GM12864 (cell line): ENCODE measurements around the gene LRP2BP.

Experiments used
- DNase-seq: peaks from one replicate; pipeline ENCODE4 v3.0.0-alpha.2; 2011; ENCODE audit warnings: low read depth
- H3K4me3 ChIP-seq: 2 replicates; pipeline ENCODE4 v1.5.1; 2011; ENCODE audit warnings: mild to moderate bottlenecking, low read depth, low read length, control low read depth
- CTCF ChIP-seq: IDR thresholded peaks from 2 replicates; pipeline ENCODE4 v1.5.1; 2011; ENCODE audit warnings: low read depth, mild to moderate bottlenecking, moderate library complexity, low read length, control low read depth, inconsistent platforms; ENCODE audit errors: missing control alignments

Gene LRP2BP

GRCh38 chr4:185395238-185395955 lies at the start of gene LRP2BP:
Gene LRP2BP (minus strand): TSS chr4:185395924. CDS start chr4:185378186, 17,738 bp downstream.
- no peak for DNase-seq
- TF ChIP-seq CTCF, result no peak
- peak within 1 kb of the TSS; percentile 73 for H3K4me3 ChIP-seq

GRCh38 chr4:185445209-185445608 lies 49.5 kb upstream of the LRP2BP start:
- DNase-seq, result no peak

GRCh38 chr4:185441479-185441878 lies 45.8 kb upstream of the LRP2BP start:
- no peak for DNase-seq
- H3K4me3 ChIP-seq, result no peak overlapping the region
- no peak for TF ChIP-seq CTCF

More at GRCh38 chr4:185445209-185445608, 49.5 kb upstream of the LRP2BP start:
- no peak for TF ChIP-seq CTCF
- no peak overlapping the region for H3K4me3 ChIP-seq

GRCh38 chr4:185437809-185438208 lies 42.1 kb upstream of the LRP2BP start:
- H3K4me3 ChIP-seq, result no peak overlapping the region
- DNase-seq, result no peak
- no peak for TF ChIP-seq CTCF

- no peak for DNase-seq
- H3K4me3 ChIP-seq, result no peak overlapping the region
- no peak for TF ChIP-seq CTCF
These were observed 39.7 kb upstream of the LRP2BP start for GRCh38 chr4:185435466-185435865.

- no peak overlapping the region for H3K4me3 ChIP-seq
- TF ChIP-seq CTCF, result no peak
- DNase-seq, result no peak
These were observed 33.9 kb upstream of the LRP2BP start for GRCh38 chr4:185429660-185430059.
